GM12878 (cell line): ENCODE data around the gene FCER1G. TPM values are rescaled to one million over a fixed set of nuclear protein-coding genes. Genes with fewer than 3 reads are reported as not detected.
A peak's percentile ranks its signal among the peaks of the same experiment; 100 is the strongest.

Source experiments
- ATF2 ChIP-seq: IDR thresholded peaks from 2 replicates; pipeline ENCODE4 v1.6.1; 2012; ENCODE audit warnings: low read length, inconsistent platforms
- ATF3 ChIP-seq: IDR thresholded peaks from 2 replicates; pipeline ENCODE4 v1.6.1; 2011; ENCODE audit warnings: low read depth, mild to moderate bottlenecking, low read length, moderate library complexity, borderline replicate concordance; ENCODE audit errors: extremely low read depth
- CUX1 ChIP-seq: IDR thresholded peaks from 2 replicates; pipeline ENCODE4 v1.6.1; 2012; ENCODE audit warnings: improper control_type of control experiment, low read depth, low read length; ENCODE audit not compliant: insufficient replicate concordance
- IKZF2 ChIP-seq, 2 experiments: fragments of 450-650 bp; IDR thresholded peaks; 2 replicates each; pipeline ENCODE4 v1.6.1; 2017; ENCODE audit warnings: mild to moderate bottlenecking in 2 of 2, moderate library complexity in 2 of 2
- MTA3 ChIP-seq: IDR thresholded peaks from 2 replicates; pipeline ENCODE4 v1.6.1; 2012; ENCODE audit warnings: low read length, inconsistent platforms, borderline replicate concordance
- MXI1 ChIP-seq: fragments of 150-350 bp; IDR thresholded peaks from 2 replicates; pipeline ENCODE4 v1.6.1; 2011; ENCODE audit warnings: low read depth, mild to moderate bottlenecking, inconsistent platforms, low read length, improper control_type of control experiment
- SMAD1 ChIP-seq: fragments of 450-650 bp; IDR thresholded peaks from 2 replicates; pipeline ENCODE4 v1.6.1; 2018; ENCODE audit warnings: mild to moderate bottlenecking, low read depth; ENCODE audit not compliant: partially characterized antibody
- SMC3 ChIP-seq: IDR thresholded peaks from 2 replicates; pipeline ENCODE4 v1.6.1; 2011; ENCODE audit warnings: low read length, improper control_type of control experiment, borderline replicate concordance
- SRF ChIP-seq, 2 experiments: IDR thresholded peaks; 2 replicates each; pipeline ENCODE4 v1.6.1; 2011; ENCODE audit warnings: low read depth in 2 of 2, low read length in 2 of 2, mild to moderate bottlenecking in 1 of 2, moderate library complexity in 1 of 2
- STAT3 ChIP-seq: IDR thresholded peaks from 2 replicates; pipeline ENCODE4 v1.6.1; 2011; ENCODE audit warnings: low read depth, low read length, improper control_type of control experiment
- TARDBP ChIP-seq: IDR thresholded peaks from 2 replicates; pipeline ENCODE4 v1.6.1; 2016; ENCODE audit warnings: borderline replicate concordance
- ZBTB4 ChIP-seq: fragments of 450-650 bp; formaldehyde crosslinking; IDR thresholded peaks from 2 replicates; pipeline ENCODE4 v1.4.0; 2022; ENCODE audit warnings: mild to moderate bottlenecking, moderate library complexity
- ZNF217 ChIP-seq: fragments of 450-650 bp; IDR thresholded peaks from 2 replicates; pipeline ENCODE4 v1.6.1; 2017; ENCODE audit warnings: antibody characterized with exemption, mild to moderate bottlenecking
- ZNF274 ChIP-seq: IDR thresholded peaks from one replicate; pipeline ENCODE4 v1.8.0; 2011; ENCODE audit not compliant: insufficient read length, insufficient read depth
- ZNF592 ChIP-seq: fragments of 450-650 bp; IDR thresholded peaks from 2 replicates; pipeline ENCODE4 v1.6.1; 2017; ENCODE audit warnings: mild to moderate bottlenecking, moderate library complexity
- polyA plus RNA-seq, 11 experiments: library from polyadenylated mRNA; depleted of rRNA in 4 of 11; unstranded in 6 of 11; stranded (reverse) in 5 of 11; fragments of >200 nt; fragmentation: Nextera tagmentation in 4 of 11; fragmentation: Illumina TruSeq in 1 of 11; extraction: Ambion mirVana in 4 of 11; extraction: Trizol in 1 of 11; gene quantifications; 1 replicate in 1 of 11; 2 replicates in 10 of 11; pipeline versions ENCODE4 v1.2.1 to v1.2.3, GENCODE V29; 2011 to 2016; ENCODE audit warnings: inconsistent platforms in 2 of 11, missing spikeins in 2 of 11, low read depth in 1 of 11
- total RNA-seq, 4 experiments: library from RNA; depleted of rRNA in 3 of 4; stranded (reverse); fragments of >200 nt in 3 of 4; fragmentation: Illumina TruSeq in 1 of 4; extraction: Trizol in 1 of 4; gene quantifications; 2 replicates each; pipeline versions ENCODE4 v1.2.1 to v1.2.3, GENCODE V29; 2013 to 2021

The FCER1G gene
- total and polyA plus RNA-seq, 10 of the 15 experiments (the other 5 are each of a cell fraction or from before 2014, with no cell fraction given): 0.40 to 1.9 (median 0.89) TPM

- TF ChIP-seq ZNF592 (no peak), CUX1 (peak; percentile 34), MXI1 (0 out of 2 replicates have a peak, but pooled peaks have one; percentile 40), SRF (IDR thresholded peaks at IDR 0.05; ENCODE audit: low read depth in 2 of 2, low read length in 2 of 2) (no peak), STAT3 (no peak), IKZF2 (IDR thresholded peaks at IDR 0.05) (peak; percentile 88 to 90), ZNF274 (no peak), MTA3 (peak; percentile 75; the same call in 1 of the 2 replicates), ZBTB4 (CRISPR knock-in tag) (no peak), ATF2 (no peak; the same call in 1 of the 2 replicates), ZNF217 (peak; percentile 80), ATF3 (no peak), TARDBP (no peak), SMAD1 (no peak), SMC3 (no peak)
These were observed 29.3 kb upstream of the FCER1G start (continued) for GRCh38 chr1:161185732-161186311.
